Stimulated activated CD8-positive, alpha-beta memory T cell treated with anti-CD3 and anti-CD28 coated beads, Interleukin-15, amount 100 ng/mL, for 4 hours (primary cell): Measurements from ENCODE around the gene KLHDC8A.
A peak's percentile ranks its signal among the peaks of the same experiment; 100 is the strongest.
"Not testable (repeated sequence)": the region's sequence is repeated elsewhere in the genome, so short reads cannot be mapped to it uniquely, and the experiment has no call there.

Experiments used
- DNase-seq, 2 donors: peaks; one replicate each; pipeline ENCODE4 v3.0.0-alpha.2; 2020; ENCODE audit warnings: low read depth in 2 of 2

KLHDC8A gene

DNA sequence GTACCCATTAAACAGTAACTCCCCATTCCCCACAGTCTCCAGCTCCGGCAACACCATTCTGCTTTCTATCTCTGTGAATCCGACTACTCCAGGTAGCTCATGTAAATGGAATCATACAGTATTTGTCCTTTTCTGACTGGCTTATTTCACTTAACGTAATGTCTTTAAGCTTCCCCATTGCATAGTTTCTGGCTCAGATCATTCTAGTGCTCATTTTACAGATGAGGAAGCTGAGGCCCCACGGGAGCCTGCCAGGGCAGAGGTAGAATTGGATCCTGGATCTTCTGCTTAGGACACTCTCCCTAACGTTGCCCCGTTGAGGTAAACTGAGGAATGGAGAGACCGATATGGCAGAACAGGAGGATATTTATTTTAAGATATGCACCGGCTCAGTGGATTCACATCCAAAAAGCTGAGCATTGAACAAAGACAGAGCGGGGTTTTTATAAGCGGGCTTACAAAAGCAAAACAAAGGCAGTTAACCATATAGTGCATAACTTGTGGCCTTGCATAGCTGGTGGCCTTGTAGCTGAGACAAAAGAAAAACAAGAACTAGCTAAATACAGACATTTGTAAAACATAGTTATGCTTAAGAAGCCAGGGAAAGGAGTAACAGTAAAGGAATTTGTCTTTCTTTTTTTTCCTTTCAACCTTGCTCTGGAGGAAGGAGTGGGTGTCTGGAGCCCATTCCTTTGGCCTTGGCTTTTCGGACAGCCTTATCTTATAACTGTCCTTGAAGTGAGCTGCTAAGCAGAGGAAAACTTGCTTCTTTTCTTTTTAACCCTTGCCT is 15.3 kb upstream of the KLHDC8A start:
- DNase-seq, result no peak

DNA sequence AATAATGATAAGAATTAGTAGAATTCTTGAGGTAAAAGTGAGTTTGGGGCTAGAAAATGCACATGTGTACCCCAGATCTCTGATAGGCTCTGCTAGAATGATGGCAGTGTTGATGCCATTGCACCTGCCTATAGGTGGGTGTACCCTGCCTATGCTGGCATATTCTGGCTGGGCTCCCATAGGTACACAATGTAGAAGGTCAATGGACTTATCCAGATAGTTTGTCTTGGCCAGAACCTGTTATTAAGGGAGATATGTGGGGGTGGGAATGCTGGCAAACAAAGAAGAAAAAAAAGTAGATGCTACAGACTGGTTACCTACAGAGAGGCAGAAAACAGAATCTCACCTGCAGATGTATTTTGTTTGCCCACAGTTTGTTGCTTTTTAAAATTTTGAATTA is 14.1 kb upstream of the KLHDC8A start:
- no peak for DNase-seq

DNA sequence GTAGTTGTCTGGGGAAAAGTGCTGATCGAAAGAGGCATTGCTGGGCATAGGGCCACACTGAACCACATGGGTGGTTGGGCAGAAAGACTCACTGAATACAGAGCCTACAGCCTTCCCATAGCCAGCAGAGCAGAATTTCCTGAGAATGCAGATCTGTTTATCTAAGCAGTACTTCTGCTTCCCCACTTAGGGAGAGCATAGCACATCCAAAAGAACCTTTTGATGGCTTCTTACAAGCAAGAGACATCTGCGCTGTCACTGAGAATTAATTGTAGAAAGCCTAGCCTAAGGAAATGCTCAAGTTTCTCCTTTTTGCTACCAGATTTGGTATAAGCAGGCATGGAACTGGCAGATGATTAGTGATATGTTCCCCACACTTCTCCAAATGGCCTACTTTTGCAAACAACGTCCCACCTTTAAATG is 13.0 kb upstream of the KLHDC8A start:
- no peak for DNase-seq

DNA sequence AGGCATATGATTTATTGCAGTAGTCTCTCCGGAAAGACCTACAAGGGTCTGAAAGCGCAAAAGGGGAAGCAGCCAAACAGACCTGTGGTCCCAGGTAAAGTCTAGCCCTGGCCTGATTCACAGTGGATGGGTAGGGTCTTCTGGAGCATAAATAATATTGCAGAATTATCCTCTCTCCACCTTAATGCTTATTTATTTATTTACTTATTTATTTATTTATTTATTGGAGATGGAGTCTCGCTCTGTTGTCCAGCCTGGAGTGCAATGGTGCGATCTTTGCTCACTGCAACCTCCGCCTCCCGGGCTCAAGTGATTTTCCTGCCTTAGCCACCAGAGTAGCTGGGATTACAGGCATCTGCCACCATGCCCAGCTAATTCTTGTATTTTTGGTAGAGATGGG is 11.8 kb upstream of the KLHDC8A start:
- no peak for DNase-seq

DNA sequence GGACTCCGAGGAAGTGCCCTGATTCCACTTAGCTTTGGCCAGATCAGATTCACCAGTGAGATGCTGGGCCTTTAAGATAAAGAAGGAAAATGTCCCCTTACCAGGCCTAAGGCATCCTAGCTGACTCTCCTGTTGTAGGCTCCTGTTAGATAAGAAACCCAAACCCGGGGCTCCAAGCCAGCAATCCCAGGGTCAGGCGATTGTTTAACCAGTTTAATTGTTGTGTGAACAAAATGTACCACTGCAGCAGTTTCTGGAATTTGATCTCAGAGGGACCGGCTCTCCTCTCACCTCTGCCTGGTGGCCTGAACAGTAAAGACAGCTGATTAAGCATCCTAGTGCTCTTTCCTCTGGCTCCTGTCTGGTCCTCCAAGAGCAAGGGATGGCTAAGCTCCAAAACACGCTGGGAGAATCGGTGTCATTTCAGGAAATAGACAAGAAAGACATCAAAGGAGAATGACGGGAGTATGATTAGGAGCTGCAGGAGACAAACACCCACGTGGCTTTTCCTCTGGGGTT is 9.3 kb upstream of the KLHDC8A start:
- DNase-seq, result no peak

DNA sequence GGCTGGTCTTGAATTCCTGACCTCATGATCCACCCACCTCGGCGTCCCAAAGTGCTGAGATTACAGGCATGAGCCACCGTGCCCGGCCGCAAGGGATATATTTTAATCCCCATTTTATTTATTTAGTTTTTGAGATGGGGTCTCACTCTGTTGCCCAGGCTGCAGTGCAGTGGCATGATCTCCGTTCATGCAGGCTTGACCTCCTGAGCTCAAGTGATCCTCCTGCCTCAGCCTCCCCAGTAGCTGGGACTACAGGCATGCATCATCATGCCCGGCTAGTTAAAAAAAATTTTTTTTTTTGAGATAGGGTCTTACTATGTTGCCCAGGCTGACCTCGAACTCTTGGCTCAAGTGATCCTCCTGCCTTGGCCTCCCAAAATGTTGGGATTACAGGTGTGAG is 8.4 kb upstream of the KLHDC8A start:
- not testable (repeated sequence) for DNase-seq

DNA sequence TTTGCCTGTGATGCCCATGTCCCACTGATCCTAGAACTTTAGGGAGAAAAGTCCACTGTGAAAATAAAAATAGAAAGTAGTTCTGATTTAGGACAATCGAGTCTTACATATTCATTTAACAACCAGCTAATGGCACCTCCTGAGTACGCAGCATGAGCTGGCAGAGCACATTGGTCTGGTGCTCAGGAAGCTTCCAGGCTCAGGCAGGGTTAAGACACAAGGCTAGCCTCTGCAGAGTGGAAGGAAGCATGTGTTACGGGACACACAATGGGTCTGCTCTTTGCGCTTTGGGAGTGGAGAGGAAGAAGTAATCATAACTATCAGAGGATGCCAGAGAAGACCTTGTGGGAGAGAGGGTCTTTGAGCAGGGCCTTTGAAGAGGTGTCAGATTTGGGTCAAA is 4.2 kb upstream of the KLHDC8A start:
- no peak for DNase-seq

DNA sequence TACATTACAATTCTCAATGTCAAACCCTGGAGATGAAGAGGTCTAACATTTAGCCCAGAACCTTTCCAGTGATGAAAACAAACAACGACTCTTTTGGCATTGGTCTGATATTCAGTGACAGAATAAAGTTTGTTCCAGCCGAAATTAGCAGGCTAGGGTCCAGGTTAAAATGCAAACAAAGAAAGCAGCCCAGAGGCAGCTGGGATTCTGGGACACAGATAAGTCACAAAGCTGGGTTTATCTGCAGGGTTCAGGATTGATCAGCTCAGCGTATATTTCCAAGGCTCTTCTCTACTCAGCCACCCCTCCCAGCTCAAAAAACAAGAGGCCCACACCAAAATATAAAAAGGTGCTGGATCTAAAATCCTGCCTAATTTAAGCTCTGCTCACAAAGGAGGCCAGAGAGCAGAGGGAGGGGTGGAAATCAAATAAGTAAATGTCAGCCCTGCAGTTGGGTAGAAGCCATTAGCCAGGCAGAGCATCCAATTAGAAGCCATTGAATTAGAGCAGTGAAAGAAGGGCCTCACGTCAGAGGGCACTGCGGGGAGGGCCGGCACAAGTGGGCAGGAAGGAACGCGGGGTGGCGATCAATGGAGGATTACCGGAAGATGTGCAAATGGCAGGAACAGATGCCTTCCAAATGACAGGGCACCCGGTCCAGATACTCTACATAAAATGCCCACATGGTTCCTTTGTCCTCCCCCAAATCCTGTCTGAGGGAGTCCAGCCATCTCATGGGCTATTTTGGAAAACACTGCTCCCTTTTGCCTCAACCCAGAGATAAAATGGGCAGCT is 3.2 kb upstream of the KLHDC8A start:
- no peak for DNase-seq

DNA sequence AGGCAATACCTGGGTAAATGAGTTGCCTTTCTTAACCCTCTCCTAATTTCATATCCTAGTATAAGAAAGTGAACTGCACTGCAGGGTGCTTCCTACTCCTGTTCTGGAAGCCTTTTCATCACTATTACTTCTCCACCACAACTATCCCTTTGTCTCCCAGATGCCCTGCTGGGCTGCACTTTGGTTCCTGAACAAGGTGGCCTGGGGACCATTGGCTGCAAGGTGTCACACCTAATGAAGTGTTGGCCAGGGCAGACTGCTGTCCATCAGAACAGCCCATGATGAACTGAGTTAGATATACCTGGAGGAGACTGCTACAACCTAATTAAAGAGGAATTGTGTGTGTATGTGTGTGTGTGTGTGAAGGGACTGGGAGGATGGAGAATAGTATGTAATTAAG is 1.9 kb upstream of the KLHDC8A start:
- DNase-seq, result no peak

DNA sequence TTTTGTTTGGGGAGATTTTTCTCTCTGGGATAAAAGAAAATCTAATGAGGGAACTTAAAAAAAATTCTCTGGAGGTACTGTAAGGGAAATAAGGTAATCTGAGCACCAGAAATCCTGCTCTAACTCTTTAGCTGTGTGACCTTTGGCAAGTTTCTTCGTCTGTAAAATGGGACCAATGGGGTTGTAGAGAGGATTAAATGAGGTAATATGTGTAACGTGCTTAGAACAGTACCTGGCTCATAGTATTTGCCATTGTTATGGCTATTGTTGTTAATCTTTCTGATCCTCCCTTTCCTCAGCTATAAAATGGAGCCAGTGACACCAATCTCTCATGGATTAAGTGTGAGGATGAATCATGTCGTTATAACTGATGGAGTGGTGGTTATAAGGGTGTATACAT is 845 bp upstream of the KLHDC8A start:
- no peak for DNase-seq

DNA sequence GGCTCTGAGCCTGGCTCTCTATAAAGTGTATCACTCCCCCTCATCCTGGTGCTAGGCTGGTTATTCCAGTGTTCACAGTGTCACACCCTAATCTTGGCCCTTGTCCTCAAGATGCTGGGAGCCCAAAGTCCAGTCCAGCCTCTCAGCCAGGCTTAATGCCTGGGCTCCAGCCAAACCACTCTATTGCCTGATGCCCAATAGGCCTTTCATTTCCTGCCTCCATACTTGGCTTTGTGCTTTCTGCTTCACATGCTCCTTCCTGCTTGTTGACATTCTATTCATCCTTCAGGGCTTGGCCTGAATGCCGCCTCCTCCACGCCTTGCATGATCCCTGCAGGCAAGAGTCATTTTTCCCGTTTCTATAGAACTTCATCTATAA is 1.7 kb downstream of the KLHDC8A start:
- no peak for DNase-seq

DNA sequence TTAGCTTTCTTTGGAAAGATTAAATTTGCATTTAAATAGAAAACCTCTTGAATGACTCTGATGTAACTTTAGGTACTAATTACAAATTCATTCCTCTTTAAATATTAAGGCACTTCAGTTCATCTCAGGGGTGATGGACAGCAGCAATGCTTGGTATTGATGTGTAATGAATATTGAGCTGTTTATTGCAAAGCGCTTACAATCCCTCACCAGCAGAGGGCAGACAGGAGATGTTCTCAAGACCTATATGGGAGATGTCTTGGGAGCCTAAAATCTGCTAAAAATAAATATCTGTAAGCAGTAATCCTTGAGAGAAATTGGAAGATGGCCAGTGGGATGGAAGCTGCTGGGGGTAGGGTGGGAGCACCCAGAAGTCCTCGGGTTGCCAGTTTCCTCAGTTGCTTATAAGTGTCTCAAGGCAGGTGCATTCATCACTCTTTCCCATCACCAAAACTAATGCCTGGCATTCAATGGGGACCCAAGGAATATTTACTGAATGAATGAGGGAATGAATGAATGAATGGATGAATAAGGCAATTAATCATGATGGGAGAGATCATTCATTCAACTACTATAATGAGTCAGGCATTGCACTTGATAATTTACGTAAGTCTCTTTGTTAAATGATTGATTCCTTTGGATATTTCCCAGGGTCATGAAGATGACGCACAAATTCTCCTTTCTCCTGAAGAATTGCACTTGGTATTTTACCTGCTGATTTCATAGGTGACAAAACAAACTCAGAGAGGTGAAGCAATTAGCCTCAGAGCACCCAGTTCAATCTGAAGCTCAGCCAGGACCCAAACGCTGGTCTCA is 2.3 kb downstream of the KLHDC8A start:
- peak in 1 of 2 donors; percentile 34 for DNase-seq

DNA sequence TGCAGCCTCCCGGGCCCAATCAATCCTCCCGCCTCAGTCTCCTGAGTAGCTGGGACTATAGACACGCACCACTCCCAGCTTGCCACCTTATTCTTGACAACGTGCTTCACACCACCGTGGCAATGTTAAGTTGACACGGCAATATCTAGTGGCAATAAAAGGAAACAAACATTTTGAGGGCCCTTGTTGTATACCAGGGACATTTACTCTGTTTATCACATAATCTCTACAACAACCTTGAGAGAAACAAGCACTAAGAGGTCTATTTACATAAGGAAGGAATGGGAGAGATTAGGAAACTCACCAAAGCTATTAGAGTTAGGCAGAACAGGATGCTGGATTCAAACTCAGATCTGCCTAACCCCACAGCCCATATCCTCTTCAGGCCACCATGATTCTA is 3.1 kb downstream of the KLHDC8A start:
- no peak for DNase-seq

DNA sequence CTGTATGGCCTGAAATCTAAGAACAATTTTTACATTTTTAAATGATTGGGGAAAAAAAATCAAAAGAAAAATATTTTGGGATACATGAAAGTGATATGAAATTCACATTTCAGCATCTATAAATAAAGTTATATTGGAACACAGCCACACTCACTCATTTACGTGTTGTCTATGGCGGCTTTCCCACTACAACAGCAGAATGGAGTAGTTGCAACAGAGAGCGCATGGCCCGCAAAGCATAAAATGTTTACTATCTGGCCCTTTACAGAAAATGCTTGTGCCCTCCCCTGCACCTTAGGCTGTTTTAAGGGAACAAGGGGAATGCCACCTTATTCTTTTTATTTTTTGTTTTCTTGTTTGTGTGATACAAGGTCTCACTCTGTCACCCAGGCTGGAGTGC is 3.5 kb downstream of the KLHDC8A start:
- no peak for DNase-seq

DNA sequence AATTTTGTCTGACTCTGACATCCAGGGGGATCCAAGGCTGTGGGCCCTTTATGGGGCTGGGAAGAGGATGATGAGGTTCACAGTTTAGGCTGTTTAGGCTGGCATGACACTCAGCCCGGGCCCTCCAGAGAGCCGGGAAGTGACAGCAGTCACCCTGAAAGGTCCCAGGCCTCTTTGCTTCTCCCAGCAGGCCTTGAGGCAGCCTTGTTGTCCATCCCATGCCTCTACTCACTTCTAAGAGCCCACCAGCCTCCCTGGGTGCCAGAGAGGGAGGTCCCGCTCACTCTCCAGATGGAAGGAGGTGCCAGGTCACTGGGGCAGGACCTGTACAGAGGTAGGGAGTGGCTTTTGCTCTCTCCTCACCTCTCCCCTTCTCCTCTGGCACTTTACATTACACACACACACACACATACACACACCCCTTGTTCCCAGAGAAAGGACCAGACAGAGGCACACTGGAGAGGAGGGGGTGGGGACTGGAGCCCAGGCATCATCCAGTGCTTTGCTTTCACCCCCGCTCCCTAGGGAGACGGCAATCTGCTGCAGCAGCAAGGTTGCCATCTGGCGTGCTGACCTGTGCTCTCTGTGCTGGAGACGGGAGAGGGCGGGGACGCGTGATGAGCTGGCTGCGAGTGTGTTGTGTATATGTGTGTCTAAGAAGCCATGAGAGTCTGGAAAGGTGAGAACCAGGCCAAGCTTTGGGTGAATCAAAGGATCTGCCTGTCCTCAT is 4.6 kb downstream of the KLHDC8A start:
- DNase-seq, result no peak

DNA sequence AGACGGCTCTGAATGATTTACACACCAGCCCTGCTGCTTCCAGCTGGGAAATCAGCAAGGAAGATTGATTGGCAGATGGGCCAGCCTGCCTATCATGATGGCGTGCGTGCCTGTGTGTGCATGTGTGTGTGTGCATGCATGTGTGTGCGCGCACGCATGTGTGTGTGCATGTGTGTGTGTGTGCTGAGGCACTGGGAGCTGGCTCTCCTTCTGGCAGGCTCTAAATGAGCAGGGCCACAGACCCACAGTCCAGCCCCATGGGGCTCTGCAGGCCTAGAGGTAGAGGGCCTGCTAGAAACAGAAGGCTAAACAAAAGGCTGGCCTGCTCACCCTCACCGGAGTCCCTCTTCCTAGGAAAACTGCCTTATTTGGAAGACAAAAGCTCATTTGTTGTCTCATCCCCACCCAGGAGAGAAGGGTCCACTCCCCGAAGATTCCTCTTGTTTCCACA is 6.0 kb downstream of the KLHDC8A start:
- DNase-seq, result no peak

DNA sequence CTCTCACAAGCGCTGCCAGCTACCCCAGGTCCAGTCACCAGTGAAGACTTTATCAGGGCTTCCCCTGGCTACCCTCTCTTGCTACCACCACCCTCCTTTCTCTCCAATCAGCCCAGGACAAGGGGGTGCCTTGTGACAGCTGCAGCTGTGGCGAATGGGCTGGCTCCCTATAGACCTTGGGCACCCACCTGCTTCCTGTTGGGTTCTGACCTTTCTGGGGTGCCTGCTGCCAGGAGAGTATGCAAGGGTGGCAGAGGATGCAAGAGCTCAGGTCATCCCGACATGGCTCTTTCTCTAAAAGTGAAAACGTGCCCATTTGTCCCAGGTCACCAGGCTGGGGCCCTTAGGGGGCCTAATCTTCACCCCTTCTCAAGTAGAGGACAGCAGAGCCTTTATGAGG is 6.6 kb downstream of the KLHDC8A start:
- DNase-seq, result no peak

DNA sequence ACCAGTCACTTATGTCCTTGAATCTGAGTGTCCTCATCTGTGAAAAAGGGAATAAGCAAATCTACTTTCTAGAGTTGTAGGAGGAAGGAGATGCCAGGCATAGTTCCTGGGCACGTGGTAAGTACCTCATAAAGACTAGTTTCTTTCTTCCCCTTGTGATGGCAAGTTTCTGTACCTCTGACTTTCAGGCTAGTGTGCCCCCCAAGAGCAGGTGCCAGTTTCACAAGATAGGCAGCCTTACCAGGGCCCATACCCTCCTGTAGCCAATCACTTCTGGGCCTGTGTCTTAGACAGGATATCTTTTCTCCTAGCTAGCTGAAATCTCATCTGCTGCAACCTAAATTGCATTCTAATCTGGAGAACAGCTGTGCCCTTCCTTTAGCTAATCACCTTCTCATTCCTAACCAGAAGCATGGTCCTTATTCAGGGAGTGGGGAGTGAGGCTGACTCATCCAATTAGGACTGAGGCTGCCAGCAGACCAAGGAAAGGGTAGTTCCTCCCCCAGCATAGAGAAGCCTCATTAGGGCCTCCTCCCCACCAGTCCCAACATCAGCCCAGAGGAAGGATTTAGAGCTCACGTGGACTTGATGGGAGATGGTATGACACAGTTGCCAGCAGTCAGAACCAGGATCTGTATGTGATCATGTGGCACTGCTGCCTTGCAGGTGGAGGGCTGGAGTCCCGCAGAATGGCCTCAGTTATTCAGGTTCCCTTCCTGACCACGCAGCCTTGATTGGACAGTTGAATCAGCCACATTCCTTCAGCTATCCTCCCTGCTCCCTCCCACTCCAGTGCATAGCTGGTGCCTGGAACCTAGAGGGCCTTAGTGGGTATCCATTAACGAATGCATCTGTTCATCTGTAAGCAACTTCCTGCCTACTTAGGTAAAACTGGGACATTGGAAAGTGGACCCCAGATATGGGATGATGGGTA is 7.9 kb downstream of the KLHDC8A start:
- no peak for DNase-seq

DNA sequence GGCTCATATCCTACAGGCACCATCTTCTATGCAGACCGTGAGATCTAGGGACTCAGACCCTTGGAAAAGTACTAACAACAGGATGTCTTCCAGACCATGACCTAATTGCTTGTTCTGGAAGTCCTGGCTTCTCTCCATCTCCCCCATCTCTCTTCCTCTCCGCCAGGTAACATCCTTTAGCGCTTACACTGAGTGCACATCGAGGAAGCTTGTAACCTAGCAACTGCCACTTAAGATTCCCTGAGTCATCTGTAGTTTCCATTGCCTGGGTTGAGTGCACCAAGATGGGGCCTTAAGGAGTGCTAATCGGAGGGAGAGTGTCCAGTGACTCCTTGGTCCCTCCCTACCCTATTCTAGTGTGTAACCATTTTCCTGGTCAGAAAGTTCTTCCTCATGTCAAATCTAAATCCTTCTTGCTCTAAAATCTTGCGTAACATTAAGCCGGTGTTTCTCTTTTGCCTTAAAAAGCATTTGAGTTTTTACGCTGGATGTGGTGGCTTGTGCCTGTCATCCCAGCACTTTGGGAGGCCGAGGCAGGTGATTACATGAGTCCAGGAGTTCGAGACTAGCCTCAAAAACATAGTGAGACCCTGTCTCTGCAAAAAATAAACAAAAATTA is 9.7 kb downstream of the KLHDC8A start:
- DNase-seq, result no peak

DNA sequence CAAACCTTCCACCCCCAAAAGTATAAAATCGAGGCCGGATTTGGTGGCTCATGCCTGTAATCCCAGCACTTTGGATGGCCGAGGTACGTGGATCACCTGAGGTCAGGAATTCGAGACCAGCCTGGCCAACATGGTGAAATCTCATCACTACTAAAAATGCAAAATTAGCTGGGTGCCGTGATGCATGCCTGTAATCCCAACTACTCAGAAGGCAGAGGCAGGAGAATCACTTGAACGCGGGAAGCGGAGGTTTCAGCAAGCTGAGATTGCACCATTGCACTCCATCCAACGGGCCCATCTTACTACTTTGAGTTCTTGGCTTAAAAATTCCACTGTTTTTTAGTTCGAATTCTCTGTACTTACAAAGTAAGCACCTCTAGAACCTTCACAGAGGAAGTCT is 11.0 kb downstream of the KLHDC8A start:
- no peak for DNase-seq
